SK-N-SH (cell line): ENCODE measurements around the gene SAMM50.

Experiments used
- CTCF ChIP-seq: fragments of 200-600 bp; sonication (generic); IDR thresholded peaks from 2 replicates; pipeline ENCODE4 v1.6.1; 2017; ENCODE audit warnings: antibody characterized with exemption, mild to moderate bottlenecking, moderate library complexity
- FOSL2 ChIP-seq: IDR thresholded peaks from 2 replicates; pipeline ENCODE4 v1.4.0; 2012; ENCODE audit warnings: low read depth, mild to moderate bottlenecking, moderate library complexity, borderline replicate concordance
- FOXM1 ChIP-seq: IDR thresholded peaks from 2 replicates; pipeline ENCODE4 v1.4.0; 2012; ENCODE audit warnings: low read depth, mild to moderate bottlenecking
- IRF3 ChIP-seq: fragments of 150-350 bp; IDR thresholded peaks from 2 replicates; pipeline ENCODE4 v1.6.1; 2016; ENCODE audit warnings: mild to moderate bottlenecking, low read depth, low read length
- MEF2A ChIP-seq: IDR thresholded peaks from 2 replicates; pipeline ENCODE4 v1.4.0; 2012; ENCODE audit warnings: low read depth, borderline replicate concordance
- NRF1 ChIP-seq: IDR thresholded peaks from 2 replicates; pipeline ENCODE4 v1.6.1; 2012; ENCODE audit warnings: low read depth, mild to moderate bottlenecking, low read length
- POLR2AphosphoS5 ChIP-seq: IDR thresholded peaks from 2 replicates; pipeline ENCODE4 v1.6.1; 2012; ENCODE audit warnings: low read depth, low read length
- TAF1 ChIP-seq: IDR thresholded peaks from 2 replicates; pipeline ENCODE4 v1.6.1; 2012; ENCODE audit warnings: low read depth, mild to moderate bottlenecking, low read length, moderate library complexity, borderline replicate concordance
- TF ChIP-seq, protein P1 (sequence below): fragments of 150-350 bp; IDR thresholded peaks from 2 replicates; pipeline ENCODE4 v1.6.1; 2017; ENCODE audit warnings: antibody characterized with exemption, low read length, low read depth, borderline replicate concordance
- TF ChIP-seq, protein P2 (sequence below): IDR thresholded peaks from 2 replicates; pipeline ENCODE4 v1.6.1; 2012; ENCODE audit warnings: mild to moderate bottlenecking, low read depth, low read length, moderate library complexity

DNA sequence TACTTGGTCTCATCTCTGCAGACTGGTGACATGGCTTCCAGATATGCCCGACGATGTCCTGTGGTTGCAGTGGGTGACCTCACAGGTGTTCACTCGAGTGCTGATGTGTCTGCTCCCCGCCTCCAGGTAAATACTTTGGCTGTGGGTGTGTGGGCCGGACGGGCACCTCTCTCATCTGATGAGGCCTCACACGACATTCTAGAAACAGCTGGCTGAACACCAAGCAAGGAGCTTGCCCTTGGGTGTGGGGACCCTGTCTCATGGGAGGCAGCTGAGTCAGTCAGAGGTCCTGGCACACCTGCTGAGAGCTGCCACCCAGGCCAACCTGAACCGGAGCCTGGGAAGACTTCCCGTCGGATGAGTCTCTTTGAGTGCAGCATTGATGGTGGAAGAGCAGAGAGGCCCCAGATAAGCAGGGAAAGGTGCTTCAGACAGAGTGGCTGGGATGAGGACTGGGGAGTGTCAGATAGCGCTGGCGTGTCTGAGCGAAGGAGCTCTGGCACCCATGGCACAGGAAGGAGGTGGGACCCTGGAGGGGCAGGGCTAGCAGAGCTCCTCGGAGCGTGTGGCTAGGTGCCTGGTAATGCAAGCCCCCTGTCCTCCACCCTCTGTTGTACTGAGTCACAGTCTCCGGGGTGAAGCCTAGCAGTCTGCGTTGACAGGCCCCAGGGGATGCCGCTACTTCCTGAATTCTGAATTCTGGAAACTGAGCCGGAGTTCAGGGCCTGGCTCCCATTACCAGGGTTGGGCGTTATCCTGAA lies 10.4 kb upstream of the SAMM50 start:
- TF ChIP-seq FOXM1 = no peak
- TF ChIP-seq CTCF = no peak
- TF ChIP-seq POLR2AphosphoS5 = no peak
- no peak for TF ChIP-seq FOSL2
- TF ChIP-seq, protein P1, sequence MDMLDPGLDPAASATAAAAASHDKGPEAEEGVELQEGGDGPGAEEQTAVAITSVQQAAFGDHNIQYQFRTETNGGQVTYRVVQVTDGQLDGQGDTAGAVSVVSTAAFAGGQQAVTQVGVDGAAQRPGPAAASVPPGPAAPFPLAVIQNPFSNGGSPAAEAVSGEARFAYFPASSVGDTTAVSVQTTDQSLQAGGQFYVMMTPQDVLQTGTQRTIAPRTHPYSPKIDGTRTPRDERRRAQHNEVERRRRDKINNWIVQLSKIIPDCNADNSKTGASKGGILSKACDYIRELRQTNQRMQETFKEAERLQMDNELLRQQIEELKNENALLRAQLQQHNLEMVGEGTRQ = no peak
- TF ChIP-seq TAF1 = no peak
- no peak for TF ChIP-seq IRF3
- no peak for TF ChIP-seq NRF1
- no peak for TF ChIP-seq MEF2A
- TF ChIP-seq, protein P2, sequence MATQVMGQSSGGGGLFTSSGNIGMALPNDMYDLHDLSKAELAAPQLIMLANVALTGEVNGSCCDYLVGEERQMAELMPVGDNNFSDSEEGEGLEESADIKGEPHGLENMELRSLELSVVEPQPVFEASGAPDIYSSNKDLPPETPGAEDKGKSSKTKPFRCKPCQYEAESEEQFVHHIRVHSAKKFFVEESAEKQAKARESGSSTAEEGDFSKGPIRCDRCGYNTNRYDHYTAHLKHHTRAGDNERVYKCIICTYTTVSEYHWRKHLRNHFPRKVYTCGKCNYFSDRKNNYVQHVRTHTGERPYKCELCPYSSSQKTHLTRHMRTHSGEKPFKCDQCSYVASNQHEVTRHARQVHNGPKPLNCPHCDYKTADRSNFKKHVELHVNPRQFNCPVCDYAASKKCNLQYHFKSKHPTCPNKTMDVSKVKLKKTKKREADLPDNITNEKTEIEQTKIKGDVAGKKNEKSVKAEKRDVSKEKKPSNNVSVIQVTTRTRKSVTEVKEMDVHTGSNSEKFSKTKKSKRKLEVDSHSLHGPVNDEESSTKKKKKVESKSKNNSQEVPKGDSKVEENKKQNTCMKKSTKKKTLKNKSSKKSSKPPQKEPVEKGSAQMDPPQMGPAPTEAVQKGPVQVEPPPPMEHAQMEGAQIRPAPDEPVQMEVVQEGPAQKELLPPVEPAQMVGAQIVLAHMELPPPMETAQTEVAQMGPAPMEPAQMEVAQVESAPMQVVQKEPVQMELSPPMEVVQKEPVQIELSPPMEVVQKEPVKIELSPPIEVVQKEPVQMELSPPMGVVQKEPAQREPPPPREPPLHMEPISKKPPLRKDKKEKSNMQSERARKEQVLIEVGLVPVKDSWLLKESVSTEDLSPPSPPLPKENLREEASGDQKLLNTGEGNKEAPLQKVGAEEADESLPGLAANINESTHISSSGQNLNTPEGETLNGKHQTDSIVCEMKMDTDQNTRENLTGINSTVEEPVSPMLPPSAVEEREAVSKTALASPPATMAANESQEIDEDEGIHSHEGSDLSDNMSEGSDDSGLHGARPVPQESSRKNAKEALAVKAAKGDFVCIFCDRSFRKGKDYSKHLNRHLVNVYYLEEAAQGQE = no peak
